Measurements from ENCODE around the gene SLX4IP. TPM values are rescaled to one million over a fixed set of nuclear protein-coding genes. Genes with fewer than 3 reads are reported as not detected.

The SLX4IP gene
- total RNA-seq, 1 donor from 2014 or later, result 5.4 TPM

DNA sequence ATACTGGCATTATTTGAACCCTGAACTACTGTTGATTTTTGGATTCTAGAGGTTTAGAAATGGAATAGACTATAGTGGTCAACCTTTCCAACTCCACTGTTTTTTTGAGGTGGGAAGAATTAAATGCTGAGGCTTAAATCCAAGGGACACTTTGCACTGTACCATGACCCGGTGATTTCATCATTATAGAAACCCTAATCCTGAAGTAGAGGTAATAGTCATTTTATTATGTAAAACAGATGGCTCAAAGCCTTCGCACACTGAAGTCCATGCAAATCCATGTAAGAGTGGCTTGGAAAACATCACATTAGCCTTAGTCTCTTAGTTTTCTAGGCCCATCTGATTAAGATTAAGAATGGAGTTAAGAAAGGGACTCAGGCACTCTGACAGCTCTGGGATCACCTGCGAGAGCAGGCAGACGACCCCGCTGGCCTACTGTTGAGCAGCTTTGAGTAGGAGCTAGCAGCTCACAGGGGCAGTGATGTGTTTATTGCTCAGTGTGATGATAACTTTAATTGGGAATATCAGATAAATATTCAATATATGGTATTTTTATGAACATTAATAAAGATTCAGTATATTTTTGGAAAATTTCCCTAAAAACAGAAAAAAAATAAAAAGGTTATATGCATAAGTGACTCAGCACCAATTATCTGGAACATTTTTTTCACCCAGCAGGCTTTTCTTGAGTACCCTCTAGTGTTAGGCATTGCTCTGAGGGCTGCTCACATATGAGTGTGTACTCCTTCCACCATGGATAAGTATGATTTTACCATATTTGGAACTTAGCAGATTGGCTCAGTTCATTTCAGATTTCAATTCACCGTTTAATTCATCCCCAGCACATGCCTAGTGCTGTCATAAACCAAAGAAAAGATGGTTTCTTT is 13.4 kb downstream of the SLX4IP start:
- TF ChIP-seq, protein P1, sequence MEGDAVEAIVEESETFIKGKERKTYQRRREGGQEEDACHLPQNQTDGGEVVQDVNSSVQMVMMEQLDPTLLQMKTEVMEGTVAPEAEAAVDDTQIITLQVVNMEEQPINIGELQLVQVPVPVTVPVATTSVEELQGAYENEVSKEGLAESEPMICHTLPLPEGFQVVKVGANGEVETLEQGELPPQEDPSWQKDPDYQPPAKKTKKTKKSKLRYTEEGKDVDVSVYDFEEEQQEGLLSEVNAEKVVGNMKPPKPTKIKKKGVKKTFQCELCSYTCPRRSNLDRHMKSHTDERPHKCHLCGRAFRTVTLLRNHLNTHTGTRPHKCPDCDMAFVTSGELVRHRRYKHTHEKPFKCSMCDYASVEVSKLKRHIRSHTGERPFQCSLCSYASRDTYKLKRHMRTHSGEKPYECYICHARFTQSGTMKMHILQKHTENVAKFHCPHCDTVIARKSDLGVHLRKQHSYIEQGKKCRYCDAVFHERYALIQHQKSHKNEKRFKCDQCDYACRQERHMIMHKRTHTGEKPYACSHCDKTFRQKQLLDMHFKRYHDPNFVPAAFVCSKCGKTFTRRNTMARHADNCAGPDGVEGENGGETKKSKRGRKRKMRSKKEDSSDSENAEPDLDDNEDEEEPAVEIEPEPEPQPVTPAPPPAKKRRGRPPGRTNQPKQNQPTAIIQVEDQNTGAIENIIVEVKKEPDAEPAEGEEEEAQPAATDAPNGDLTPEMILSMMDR (IDR thresholded peaks at IDR 0.05), result no peak
- no peak for DNase-seq (ENCODE audit: low spot score)
- no peak overlapping the region for H3K27ac Mint-ChIP-seq (ENCODE audit: unreplicated experiment)
- no peaks in the 10 kb centered on the region for H3K36me3 Mint-ChIP-seq (ENCODE audit: low read depth)
- H3K27me3 Mint-ChIP-seq (ENCODE audit: low read depth), result no peaks in the 10 kb centered on the region
- no peak overlapping the region for H3K4me3 Mint-ChIP-seq (ENCODE audit: unreplicated experiment)
- no peaks in the 10 kb centered on the region for H3K9me3 Mint-ChIP-seq (ENCODE audit: low read depth)
- H3K4me1 Mint-ChIP-seq (ENCODE audit: low read depth), result peaks cover 20% of the 10 kb centered on the region

DNA sequence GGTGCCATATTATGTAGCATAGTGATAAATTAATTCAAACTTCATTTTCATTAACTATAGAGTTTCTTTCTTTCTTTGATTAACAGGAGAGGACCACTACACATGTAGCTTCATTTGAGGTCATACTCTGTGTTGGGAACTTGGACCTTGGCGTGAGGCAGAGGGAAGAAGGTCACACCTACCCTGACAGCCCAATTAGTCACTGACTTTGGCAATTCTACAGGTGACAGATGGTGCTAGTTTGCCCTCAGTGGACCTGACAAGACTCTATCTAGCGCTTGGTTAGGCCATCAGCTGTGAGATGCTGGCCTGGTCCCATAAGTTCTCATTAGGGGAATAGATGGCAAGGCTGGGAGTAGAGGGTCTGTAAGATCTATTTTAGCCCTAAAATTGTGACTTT is 14.2 kb downstream of the SLX4IP start:
- DNase-seq (ENCODE audit: low spot score), result no peak
- Mint-ChIP-seq H3K9me3 (ENCODE audit: low read depth) (no peaks in the 10 kb centered on the region), H3K4me3 (ENCODE audit: unreplicated experiment) (no peak overlapping the region), H3K36me3 (ENCODE audit: low read depth) (no peaks in the 10 kb centered on the region), H3K27ac (ENCODE audit: unreplicated experiment) (no peak overlapping the region), H3K27me3 (ENCODE audit: low read depth) (no peaks in the 10 kb centered on the region), H3K4me1 (ENCODE audit: low read depth) (peaks cover 20% of the 10 kb centered on the region)
- TF ChIP-seq, protein P1 (IDR thresholded peaks at IDR 0.05), result no peak

DNA sequence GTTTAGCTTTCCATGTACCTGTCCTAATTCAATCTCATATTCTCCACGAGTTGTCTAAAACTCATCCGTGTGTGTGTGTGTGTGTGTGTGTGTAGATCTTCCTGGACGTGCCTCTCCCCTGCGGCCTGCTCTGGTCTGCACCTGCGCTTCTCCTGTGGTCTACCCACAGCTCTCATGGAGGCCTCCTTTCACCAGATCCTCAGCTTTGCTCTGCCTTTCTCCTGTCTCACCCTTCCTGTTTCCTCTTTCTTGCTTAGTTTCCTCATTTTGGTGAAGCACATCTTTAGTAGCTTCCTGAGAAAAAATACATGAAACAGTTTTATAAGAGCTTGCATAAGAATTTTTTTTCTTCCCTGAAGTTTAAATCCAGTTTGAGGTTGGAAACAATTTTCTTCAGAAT is 18.1 kb downstream of the SLX4IP start:
- H3K4me1 Mint-ChIP-seq (ENCODE audit: low read depth), result peaks cover under 1% of the 10 kb centered on the region
- H3K4me3 Mint-ChIP-seq (ENCODE audit: unreplicated experiment), result no peak overlapping the region
- H3K9me3 Mint-ChIP-seq (ENCODE audit: low read depth), result peaks cover 7% of the 10 kb centered on the region
- H3K27me3 Mint-ChIP-seq (ENCODE audit: low read depth), result no peaks in the 10 kb centered on the region
- no peak overlapping the region for H3K27ac Mint-ChIP-seq (ENCODE audit: unreplicated experiment)
- peaks cover 3% of the 10 kb centered on the region for H3K36me3 Mint-ChIP-seq (ENCODE audit: low read depth)
- TF ChIP-seq, protein P1 (IDR thresholded peaks at IDR 0.05), result no peak
- no peak for DNase-seq (ENCODE audit: low spot score)

DNA sequence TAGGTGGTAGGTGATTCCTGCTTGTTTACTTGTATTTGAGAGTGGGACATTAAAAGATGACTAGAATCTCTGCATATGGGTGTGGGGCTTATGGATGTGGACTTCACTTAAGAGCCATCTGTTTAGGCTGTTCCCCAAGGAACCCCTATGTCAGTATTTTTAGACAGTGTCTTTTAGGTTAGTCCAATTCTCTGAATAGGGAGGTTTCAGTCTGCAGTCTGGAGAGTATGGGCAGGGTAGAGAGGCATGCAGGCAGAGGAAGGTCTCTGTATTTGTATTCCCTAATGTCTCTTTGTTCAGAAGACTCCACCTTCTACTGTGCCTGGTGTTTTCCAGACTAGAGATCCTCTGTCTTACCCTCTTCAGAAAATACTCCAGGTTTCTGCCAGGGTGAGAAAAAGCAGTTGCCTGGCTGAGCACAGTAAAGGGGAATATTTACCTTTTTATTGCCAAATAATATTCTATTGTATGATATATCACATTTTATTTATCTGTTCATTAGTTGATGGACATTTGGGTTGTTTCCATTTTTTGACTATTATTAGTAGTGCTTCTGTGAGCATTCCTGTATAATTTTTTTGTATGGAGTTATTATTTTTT is 19.1 kb downstream of the SLX4IP start:
- Mint-ChIP-seq H3K27me3 (ENCODE audit: low read depth) (no peaks in the 10 kb centered on the region), H3K27ac (ENCODE audit: unreplicated experiment) (no peak overlapping the region), H3K4me1 (ENCODE audit: low read depth) (no peaks in the 10 kb centered on the region), H3K4me3 (ENCODE audit: unreplicated experiment) (no peak overlapping the region), H3K9me3 (ENCODE audit: low read depth) (peaks cover 7% of the 10 kb centered on the region), H3K36me3 (ENCODE audit: low read depth) (peaks cover 4% of the 10 kb centered on the region)
- TF ChIP-seq, protein P1 (IDR thresholded peaks at IDR 0.05), result no peak
- no peak for DNase-seq (ENCODE audit: low spot score)

DNA sequence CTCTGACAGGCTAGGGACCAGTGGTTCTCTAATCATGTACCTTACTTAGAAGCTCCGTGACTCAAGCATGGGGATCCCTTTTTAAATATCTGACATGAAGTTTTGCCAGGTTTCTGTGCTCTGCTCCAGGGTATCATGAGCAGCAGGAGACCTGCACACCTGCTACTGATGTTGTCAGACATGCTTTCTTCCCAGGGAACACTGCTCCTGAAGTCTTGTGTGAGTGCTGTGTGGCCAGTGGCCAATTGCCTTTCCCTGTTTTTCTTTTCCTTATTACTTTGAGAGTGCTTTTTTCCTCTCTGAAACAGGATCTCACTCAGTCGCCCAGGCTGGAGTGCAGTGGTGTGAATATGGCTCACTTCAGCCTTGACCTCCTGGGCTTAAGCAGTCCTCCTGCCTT is 26.4 kb downstream of the SLX4IP start:
- Mint-ChIP-seq H3K27me3 (ENCODE audit: low read depth) (no peaks in the 10 kb centered on the region), H3K27ac (ENCODE audit: unreplicated experiment) (no peak overlapping the region), H3K4me1 (ENCODE audit: low read depth) (peaks cover 12% of the 10 kb centered on the region), H3K9me3 (ENCODE audit: low read depth) (peaks cover 16% of the 10 kb centered on the region), H3K4me3 (ENCODE audit: unreplicated experiment) (no peak overlapping the region), H3K36me3 (ENCODE audit: low read depth) (peaks cover 10% of the 10 kb centered on the region)
- DNase-seq (ENCODE audit: low spot score), result no peak
- TF ChIP-seq, protein P1 (IDR thresholded peaks at IDR 0.05), result no peak

Measured in chondrocyte (in vitro differentiated cells).